Breast epithelium (tissue), 3 donors: ENCODE data around the gene LMAN2.

Experiments used
- POLR2A ChIP-seq: fragments of 450-650 bp; IDR thresholded peaks from one replicate; pipeline ENCODE4 v1.6.1; 2016; ENCODE audit warnings: antibody characterized with exemption, mild to moderate bottlenecking, moderate library complexity
- POLR2AphosphoS5 ChIP-seq, 3 donors: sonication (generic); formaldehyde crosslinking; IDR thresholded peaks; one replicate each; pipeline ENCODE4 v1.6.1; 2017; ENCODE audit warnings: antibody characterized with exemption in 3 of 3
- TF ChIP-seq, protein P1 (sequence below), 3 donors: fragments of 450-650 bp; IDR thresholded peaks; one replicate each; pipeline ENCODE4 v1.5.1; 2016 to 2017; ENCODE audit warnings: antibody characterized with exemption in 3 of 3, mild to moderate bottlenecking in 3 of 3, moderate library complexity in 3 of 3

- TF ChIP-seq POLR2AphosphoS5 (IDR thresholded peaks at IDR 0.05), result no peak
- TF ChIP-seq, protein P1, sequence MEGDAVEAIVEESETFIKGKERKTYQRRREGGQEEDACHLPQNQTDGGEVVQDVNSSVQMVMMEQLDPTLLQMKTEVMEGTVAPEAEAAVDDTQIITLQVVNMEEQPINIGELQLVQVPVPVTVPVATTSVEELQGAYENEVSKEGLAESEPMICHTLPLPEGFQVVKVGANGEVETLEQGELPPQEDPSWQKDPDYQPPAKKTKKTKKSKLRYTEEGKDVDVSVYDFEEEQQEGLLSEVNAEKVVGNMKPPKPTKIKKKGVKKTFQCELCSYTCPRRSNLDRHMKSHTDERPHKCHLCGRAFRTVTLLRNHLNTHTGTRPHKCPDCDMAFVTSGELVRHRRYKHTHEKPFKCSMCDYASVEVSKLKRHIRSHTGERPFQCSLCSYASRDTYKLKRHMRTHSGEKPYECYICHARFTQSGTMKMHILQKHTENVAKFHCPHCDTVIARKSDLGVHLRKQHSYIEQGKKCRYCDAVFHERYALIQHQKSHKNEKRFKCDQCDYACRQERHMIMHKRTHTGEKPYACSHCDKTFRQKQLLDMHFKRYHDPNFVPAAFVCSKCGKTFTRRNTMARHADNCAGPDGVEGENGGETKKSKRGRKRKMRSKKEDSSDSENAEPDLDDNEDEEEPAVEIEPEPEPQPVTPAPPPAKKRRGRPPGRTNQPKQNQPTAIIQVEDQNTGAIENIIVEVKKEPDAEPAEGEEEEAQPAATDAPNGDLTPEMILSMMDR (IDR thresholded peaks at IDR 0.05), result no peak
- TF ChIP-seq POLR2A, result no peak
Measured at GRCh38 chr5:177332896-177333260, 18.6 kb downstream of the LMAN2 start.
